K562 (cell line): Measurements from ENCODE around the gene SLC39A7. TPM values are rescaled to one million over a fixed set of nuclear protein-coding genes. Genes with fewer than 3 reads are reported as not detected.

Experiments used
- ARID2 ChIP-seq: fragments of 450-650 bp; IDR thresholded peaks from 2 replicates; pipeline ENCODE4 v1.6.1; 2017; ENCODE audit warnings: antibody characterized with exemption, mild to moderate bottlenecking
- BCOR ChIP-seq: fragments of 450-650 bp; IDR thresholded peaks from 2 replicates; pipeline ENCODE4 v1.6.1; 2016
- CBFA2T3 ChIP-seq: fragments of 450-650 bp; IDR thresholded peaks from 2 replicates; pipeline ENCODE4 v1.6.1; 2017
- CXXC5 ChIP-seq: fragments of 250-450 bp; sonication (Bioruptor Pico); IDR thresholded peaks from 2 replicates; pipeline ENCODE4 v1.8.0; 2022; ENCODE audit warnings: inconsistent platforms, mild to moderate bottlenecking, moderate library complexity
- MAFK ChIP-seq: IDR thresholded peaks from 2 replicates; pipeline ENCODE4 v1.6.1; 2011; ENCODE audit warnings: low read length, improper control_type of control experiment
- MYNN ChIP-seq, 2 experiments: sonication (generic); formaldehyde crosslinking in 1 of 2; IDR thresholded peaks; 2 replicates each; pipeline versions ENCODE4 v1.5.0 to v1.6.1; 2016 to 2020; ENCODE audit warnings: antibody characterized with exemption in 1 of 2, missing genetic modification reagents in 1 of 2
- NR3C1 ChIP-seq: sonication (generic); formaldehyde crosslinking; IDR thresholded peaks from 2 replicates; pipeline ENCODE4 v1.8.1; 2022; ENCODE audit warnings: missing genetic modification reagents
- SMAD3 ChIP-seq: fragments of 450-650 bp; formaldehyde crosslinking; conservative IDR thresholded peaks from 2 replicates; pipeline ENCODE4 v1.4.0; 2020; ENCODE audit warnings: mild to moderate bottlenecking
- SP2 ChIP-seq: IDR thresholded peaks from 2 replicates; pipeline ENCODE4 v1.6.1; 2011; ENCODE audit warnings: mild to moderate bottlenecking, low read depth, low read length, moderate library complexity; ENCODE audit not compliant: poor library complexity, severe bottlenecking; ENCODE audit errors: extremely low read depth
- TEAD4 ChIP-seq, 2 experiments: sonication (generic) in 1 of 2; formaldehyde crosslinking in 1 of 2; IDR thresholded peaks; 2 replicates each; pipeline versions ENCODE4 v1.6.1 to v1.8.0; 2012 to 2022; ENCODE audit warnings: borderline replicate concordance in 1 of 2, inconsistent platforms in 1 of 2, low read length in 1 of 2, mild to moderate bottlenecking in 1 of 2, missing genetic modification reagents in 1 of 2
- ZNF24 ChIP-seq: fragments of 450-650 bp; IDR thresholded peaks from 2 replicates; pipeline ENCODE4 v1.6.1; 2016
- ZNF408 ChIP-seq: fragments of 250-450 bp; sonication (Bioruptor Pico); IDR thresholded peaks from 2 replicates; pipeline ENCODE4 v1.4.0; 2020; ENCODE audit warnings: low read depth, mild to moderate bottlenecking, moderate library complexity
- polyA plus RNA-seq, 8 experiments: library from polyadenylated mRNA; depleted of rRNA in 4 of 8; stranded (reverse) in 5 of 8; unstranded in 3 of 8; fragments of >200 nt; fragmentation: Nextera tagmentation in 2 of 8; fragmentation: Illumina TruSeq in 1 of 8; extraction: Ambion mirVana in 2 of 8; extraction: Trizol in 1 of 8; gene quantifications; 2 replicates each; pipeline versions ENCODE4 v1.2.1 to v1.2.3, GENCODE V29; 2011 to 2014; ENCODE audit warnings: inconsistent platforms in 1 of 8, missing spikeins in 1 of 8
- total RNA-seq, 7 experiments: library from RNA; depleted of rRNA in 6 of 7; stranded (reverse); fragments of >200 nt in 6 of 7; fragmentation: Illumina TruSeq in 2 of 7; extraction: Trizol in 2 of 7; gene quantifications; 2 replicates each; pipeline versions ENCODE4 v1.2.1 to v1.2.3, GENCODE V29; 2011 to 2021; ENCODE audit warnings: low replicate concordance in 1 of 7
- TF ChIP-seq, protein P1 (sequence below), 2 experiments: fragments of 450-650 bp; IDR thresholded peaks; 2 replicates each; pipeline ENCODE4 v1.6.1; 2016
- TF ChIP-seq, protein P2 (sequence below): fragments of 450-650 bp; IDR thresholded peaks from 2 replicates; pipeline ENCODE4 v1.6.1; 2016; ENCODE audit warnings: low read depth, mild to moderate bottlenecking, moderate library complexity
- TF ChIP-seq, protein P3 (sequence below), 3 experiments: IDR thresholded peaks in 2 of 3; conservative IDR thresholded peaks in 1 of 3; 2 replicates each; pipeline ENCODE4 v1.5.1; 2011 to 2012; ENCODE audit warnings: low read length in 3 of 3, mild to moderate bottlenecking in 3 of 3, control low read depth in 2 of 3, improper control_type of control experiment in 1 of 3, inconsistent platforms in 1 of 3, low read depth in 1 of 3, mixed read lengths in 1 of 3, moderate library complexity in 1 of 3; ENCODE audit not compliant: insufficient read depth in 2 of 3
- TF ChIP-seq, protein P4 (sequence below): sonication (generic); formaldehyde crosslinking; IDR thresholded peaks from 2 replicates; pipeline ENCODE4 v1.8.0; 2022; ENCODE audit warnings: mild to moderate bottlenecking, missing genetic modification reagents, borderline replicate concordance
- TF ChIP-seq, protein P5 (sequence below), 2 experiments: fragments of 200-800 bp in 1 of 2; sonication (Bioruptor generic) in 1 of 2; sonication (generic) in 1 of 2; formaldehyde crosslinking in 1 of 2; IDR thresholded peaks in 1 of 2; conservative IDR thresholded peaks in 1 of 2; 2 replicates each; pipeline versions ENCODE4 v1.5.0 to v1.6.1; 2016 to 2020; ENCODE audit warnings: missing compliant biosample characterization in 1 of 2, missing genetic modification characterization in 1 of 2, missing genetic modification reagents in 1 of 2
- TF ChIP-seq, protein P6 (sequence below): sonication (generic); formaldehyde crosslinking; IDR thresholded peaks from 2 replicates; pipeline ENCODE4 v1.8.1; 2022; ENCODE audit warnings: missing genetic modification reagents

The SLC39A7 gene
- total and polyA plus RNA-seq, 9 of the 15 experiments (the other 6 are each of a cell fraction or from before 2014, with no cell fraction given) = 21.7 to 169 (median 121) TPM

DNA sequence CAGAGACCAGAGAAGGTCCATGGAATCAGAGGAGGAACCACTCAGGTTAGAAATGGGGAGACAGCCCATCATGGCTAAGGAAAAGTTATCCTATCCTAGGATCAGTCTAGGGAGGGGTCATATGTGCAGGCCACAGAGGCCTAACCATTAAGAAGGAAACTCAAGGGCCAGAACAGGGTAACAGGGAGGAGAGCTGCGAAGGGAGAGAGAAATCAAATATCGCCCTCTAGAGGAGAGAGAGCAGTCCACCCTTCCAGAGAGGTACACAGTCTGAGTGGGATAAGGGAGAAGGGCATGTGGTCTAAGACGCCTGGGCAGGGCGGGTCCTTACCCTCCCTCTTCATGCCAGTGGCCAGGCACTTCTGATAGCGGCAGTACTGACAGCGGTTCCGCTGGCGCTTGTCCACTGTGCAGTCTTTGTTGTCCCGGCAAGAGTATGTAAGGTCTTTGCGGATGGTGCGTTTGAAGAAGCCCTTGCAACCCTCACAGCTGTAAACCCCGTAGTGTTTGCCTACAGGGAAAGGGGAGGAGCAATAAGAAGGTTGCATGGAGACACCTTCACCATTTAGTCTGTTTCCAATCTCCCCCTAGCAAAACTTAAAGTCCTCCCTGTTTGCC is 3.1 kb upstream of the SLC39A7 start (continued):
- no peak for TF ChIP-seq TEAD4 (IDR thresholded peaks at IDR 0.05; ENCODE audit: low read length)
- TF ChIP-seq TEAD4 (CRISPR knock-in tag; IDR thresholded peaks at IDR 0.05; ENCODE audit: borderline replicate concordance) = no peak
- TF ChIP-seq, protein P1, sequence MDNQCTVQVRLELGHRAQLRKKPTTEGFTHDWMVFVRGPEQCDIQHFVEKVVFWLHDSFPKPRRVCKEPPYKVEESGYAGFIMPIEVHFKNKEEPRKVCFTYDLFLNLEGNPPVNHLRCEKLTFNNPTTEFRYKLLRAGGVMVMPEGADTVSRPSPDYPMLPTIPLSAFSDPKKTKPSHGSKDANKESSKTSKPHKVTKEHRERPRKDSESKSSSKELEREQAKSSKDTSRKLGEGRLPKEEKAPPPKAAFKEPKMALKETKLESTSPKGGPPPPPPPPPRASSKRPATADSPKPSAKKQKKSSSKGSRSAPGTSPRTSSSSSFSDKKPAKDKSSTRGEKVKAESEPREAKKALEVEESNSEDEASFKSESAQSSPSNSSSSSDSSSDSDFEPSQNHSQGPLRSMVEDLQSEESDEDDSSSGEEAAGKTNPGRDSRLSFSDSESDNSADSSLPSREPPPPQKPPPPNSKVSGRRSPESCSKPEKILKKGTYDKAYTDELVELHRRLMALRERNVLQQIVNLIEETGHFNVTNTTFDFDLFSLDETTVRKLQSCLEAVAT (IDR thresholded peaks at IDR 0.05) = 0 out of 4 replicates have a peak, but pooled peaks of 1 of the 2 experiments have one; percentile 39
- TF ChIP-seq, protein P2, sequence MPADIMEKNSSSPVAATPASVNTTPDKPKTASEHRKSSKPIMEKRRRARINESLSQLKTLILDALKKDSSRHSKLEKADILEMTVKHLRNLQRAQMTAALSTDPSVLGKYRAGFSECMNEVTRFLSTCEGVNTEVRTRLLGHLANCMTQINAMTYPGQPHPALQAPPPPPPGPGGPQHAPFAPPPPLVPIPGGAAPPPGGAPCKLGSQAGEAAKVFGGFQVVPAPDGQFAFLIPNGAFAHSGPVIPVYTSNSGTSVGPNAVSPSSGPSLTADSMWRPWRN = no peak
- no peak for TF ChIP-seq SP2
- TF ChIP-seq ARID2 = 0 out of 2 replicates have a peak, but pooled peaks have one; percentile 35
- no peak for TF ChIP-seq BCOR
- no peak for TF ChIP-seq NR3C1 (CRISPR knock-in tag)
- TF ChIP-seq ZNF24 = no peak
- TF ChIP-seq ZNF408 (CRISPR knock-in tag) = no peak
- no peak for TF ChIP-seq MAFK
- TF ChIP-seq, protein P3, sequence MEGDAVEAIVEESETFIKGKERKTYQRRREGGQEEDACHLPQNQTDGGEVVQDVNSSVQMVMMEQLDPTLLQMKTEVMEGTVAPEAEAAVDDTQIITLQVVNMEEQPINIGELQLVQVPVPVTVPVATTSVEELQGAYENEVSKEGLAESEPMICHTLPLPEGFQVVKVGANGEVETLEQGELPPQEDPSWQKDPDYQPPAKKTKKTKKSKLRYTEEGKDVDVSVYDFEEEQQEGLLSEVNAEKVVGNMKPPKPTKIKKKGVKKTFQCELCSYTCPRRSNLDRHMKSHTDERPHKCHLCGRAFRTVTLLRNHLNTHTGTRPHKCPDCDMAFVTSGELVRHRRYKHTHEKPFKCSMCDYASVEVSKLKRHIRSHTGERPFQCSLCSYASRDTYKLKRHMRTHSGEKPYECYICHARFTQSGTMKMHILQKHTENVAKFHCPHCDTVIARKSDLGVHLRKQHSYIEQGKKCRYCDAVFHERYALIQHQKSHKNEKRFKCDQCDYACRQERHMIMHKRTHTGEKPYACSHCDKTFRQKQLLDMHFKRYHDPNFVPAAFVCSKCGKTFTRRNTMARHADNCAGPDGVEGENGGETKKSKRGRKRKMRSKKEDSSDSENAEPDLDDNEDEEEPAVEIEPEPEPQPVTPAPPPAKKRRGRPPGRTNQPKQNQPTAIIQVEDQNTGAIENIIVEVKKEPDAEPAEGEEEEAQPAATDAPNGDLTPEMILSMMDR (IDR thresholded peaks at IDR 0.05 in 2 of 3, conservative IDR thresholded peaks at IDR 0.05 in 1 of 3; ENCODE audit: insufficient read depth in 2 of 3, low read depth in 1 of 3, low read length in 3 of 3) = peak; percentile 80 to 93 (median 90)
- TF ChIP-seq, protein P4, sequence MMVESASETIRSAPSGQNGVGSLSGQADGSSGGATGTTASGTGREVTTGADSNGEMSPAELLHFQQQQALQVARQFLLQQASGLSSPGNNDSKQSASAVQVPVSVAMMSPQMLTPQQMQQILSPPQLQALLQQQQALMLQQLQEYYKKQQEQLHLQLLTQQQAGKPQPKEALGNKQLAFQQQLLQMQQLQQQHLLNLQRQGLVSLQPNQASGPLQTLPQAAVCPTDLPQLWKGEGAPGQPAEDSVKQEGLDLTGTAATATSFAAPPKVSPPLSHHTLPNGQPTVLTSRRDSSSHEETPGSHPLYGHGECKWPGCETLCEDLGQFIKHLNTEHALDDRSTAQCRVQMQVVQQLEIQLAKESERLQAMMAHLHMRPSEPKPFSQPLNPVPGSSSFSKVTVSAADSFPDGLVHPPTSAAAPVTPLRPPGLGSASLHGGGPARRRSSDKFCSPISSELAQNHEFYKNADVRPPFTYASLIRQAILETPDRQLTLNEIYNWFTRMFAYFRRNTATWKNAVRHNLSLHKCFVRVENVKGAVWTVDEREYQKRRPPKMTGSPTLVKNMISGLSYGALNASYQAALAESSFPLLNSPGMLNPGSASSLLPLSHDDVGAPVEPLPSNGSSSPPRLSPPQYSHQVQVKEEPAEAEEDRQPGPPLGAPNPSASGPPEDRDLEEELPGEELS (CRISPR knock-in tag) = peak; percentile 56; the same call in 1 of the 2 replicates
- no peak for TF ChIP-seq CBFA2T3
- TF ChIP-seq, protein P5, sequence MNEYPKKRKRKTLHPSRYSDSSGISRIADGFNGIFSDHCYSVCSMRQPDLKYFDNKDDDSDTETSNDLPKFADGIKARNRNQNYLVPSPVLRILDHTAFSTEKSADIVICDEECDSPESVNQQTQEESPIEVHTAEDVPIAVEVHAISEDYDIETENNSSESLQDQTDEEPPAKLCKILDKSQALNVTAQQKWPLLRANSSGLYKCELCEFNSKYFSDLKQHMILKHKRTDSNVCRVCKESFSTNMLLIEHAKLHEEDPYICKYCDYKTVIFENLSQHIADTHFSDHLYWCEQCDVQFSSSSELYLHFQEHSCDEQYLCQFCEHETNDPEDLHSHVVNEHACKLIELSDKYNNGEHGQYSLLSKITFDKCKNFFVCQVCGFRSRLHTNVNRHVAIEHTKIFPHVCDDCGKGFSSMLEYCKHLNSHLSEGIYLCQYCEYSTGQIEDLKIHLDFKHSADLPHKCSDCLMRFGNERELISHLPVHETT (CRISPR knock-in tag; conservative IDR thresholded peaks at IDR 0.05 in 1 of 2, IDR thresholded peaks at IDR 0.05 in 1 of 2) = no peak
- no peak for TF ChIP-seq SMAD3 (CRISPR knock-in tag)
- TF ChIP-seq CXXC5 (CRISPR knock-in tag) = 0 out of 2 replicates have a peak, but pooled peaks have one; percentile 37
- TF ChIP-seq MYNN (IDR thresholded peaks at IDR 0.05) = peak; percentile 38; the same call in 1 of the 2 replicates
- no peak for TF ChIP-seq MYNN (CRISPR knock-in tag; IDR thresholded peaks at IDR 0.05)
- TF ChIP-seq, protein P6, sequence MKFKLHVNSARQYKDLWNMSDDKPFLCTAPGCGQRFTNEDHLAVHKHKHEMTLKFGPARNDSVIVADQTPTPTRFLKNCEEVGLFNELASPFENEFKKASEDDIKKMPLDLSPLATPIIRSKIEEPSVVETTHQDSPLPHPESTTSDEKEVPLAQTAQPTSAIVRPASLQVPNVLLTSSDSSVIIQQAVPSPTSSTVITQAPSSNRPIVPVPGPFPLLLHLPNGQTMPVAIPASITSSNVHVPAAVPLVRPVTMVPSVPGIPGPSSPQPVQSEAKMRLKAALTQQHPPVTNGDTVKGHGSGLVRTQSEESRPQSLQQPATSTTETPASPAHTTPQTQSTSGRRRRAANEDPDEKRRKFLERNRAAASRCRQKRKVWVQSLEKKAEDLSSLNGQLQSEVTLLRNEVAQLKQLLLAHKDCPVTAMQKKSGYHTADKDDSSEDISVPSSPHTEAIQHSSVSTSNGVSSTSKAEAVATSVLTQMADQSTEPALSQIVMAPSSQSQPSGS = no peak
